ENCODE results near the gene TNS1. TPM values are rescaled to one million over a fixed set of nuclear protein-coding genes. Genes with fewer than 3 reads are reported as not detected.

TNS1 gene
- total RNA-seq, 2 donors from 2014 or later: 4.4 to 44.9 TPM

GRCh38 chr2:217929757-217930707 lies 72.8 kb downstream of the TNS1 start:
- no peak for ATAC-seq (replicated peaks)
- H3K4me3 Mint-ChIP-seq: no peak overlapping the region
- no peak overlapping the region for H3K27ac Mint-ChIP-seq
- H3K9me3 Mint-ChIP-seq: no peaks in the 10 kb centered on the region
- H3K27me3 Mint-ChIP-seq: peaks cover 12% of the 10 kb centered on the region
- H3K36me3 Mint-ChIP-seq (ENCODE audit: low read depth): no peaks in the 10 kb centered on the region
- H3K4me1 Mint-ChIP-seq: peaks cover 6% of the 10 kb centered on the region

- Mint-ChIP-seq H3K27ac (no peak overlapping the region), H3K36me3 (ENCODE audit: low read depth) (no peaks in the 10 kb centered on the region), H3K4me3 (no peak overlapping the region), H3K9me3 (no peaks in the 10 kb centered on the region), H3K4me1 (peaks cover 6% of the 10 kb centered on the region), H3K27me3 (peaks cover 12% of the 10 kb centered on the region)
- no peak for ATAC-seq (replicated peaks)
Measured at GRCh38 chr2:217929272-217929671, 73.5 kb downstream of the TNS1 start.

GRCh38 chr2:217928324-217929181 lies 74.2 kb downstream of the TNS1 start:
- Mint-ChIP-seq H3K27me3 (peaks cover 10% of the 10 kb centered on the region), H3K27ac (no peak overlapping the region), H3K9me3 (no peaks in the 10 kb centered on the region), H3K36me3 (ENCODE audit: low read depth) (no peaks in the 10 kb centered on the region), H3K4me1 (peaks cover under 1% of the 10 kb centered on the region), H3K4me3 (no peak overlapping the region)
- no peak for ATAC-seq (replicated peaks)

- no peak overlapping the region for H3K27ac Mint-ChIP-seq
- no peak overlapping the region for H3K4me3 Mint-ChIP-seq
- peaks cover 4% of the 10 kb centered on the region for H3K27me3 Mint-ChIP-seq
- H3K9me3 Mint-ChIP-seq: no peaks in the 10 kb centered on the region
- no peak for ATAC-seq (replicated peaks)
- no peaks in the 10 kb centered on the region for H3K4me1 Mint-ChIP-seq
- no peaks in the 10 kb centered on the region for H3K36me3 Mint-ChIP-seq (ENCODE audit: low read depth)
Measured at GRCh38 chr2:217927601-217928323, 75.0 kb downstream of the TNS1 start.

GRCh38 chr2:217926801-217927200 lies 76.0 kb downstream of the TNS1 start:
- H3K9me3 Mint-ChIP-seq: no peaks in the 10 kb centered on the region
- no peak overlapping the region for H3K4me3 Mint-ChIP-seq
- no peak overlapping the region for H3K27ac Mint-ChIP-seq
- no peak for ATAC-seq (replicated peaks)
- H3K36me3 Mint-ChIP-seq (ENCODE audit: low read depth): no peaks in the 10 kb centered on the region
- H3K4me1 Mint-ChIP-seq: no peaks in the 10 kb centered on the region
- peaks cover 4% of the 10 kb centered on the region for H3K27me3 Mint-ChIP-seq

GRCh38 chr2:217924346-217924901 lies 78.4 kb downstream of the TNS1 start:
- Mint-ChIP-seq H3K36me3 (ENCODE audit: low read depth) (no peaks in the 10 kb centered on the region), H3K27ac (no peak overlapping the region), H3K27me3 (no peaks in the 10 kb centered on the region), H3K4me3 (no peak overlapping the region), H3K4me1 (no peaks in the 10 kb centered on the region), H3K9me3 (no peaks in the 10 kb centered on the region)
- no peak for ATAC-seq (replicated peaks)

GRCh38 chr2:217923007-217923686 lies 79.6 kb downstream of the TNS1 start:
- no peaks in the 10 kb centered on the region for H3K27me3 Mint-ChIP-seq
- no peaks in the 10 kb centered on the region for H3K4me1 Mint-ChIP-seq
- no peak for ATAC-seq (replicated peaks)
- no peaks in the 10 kb centered on the region for H3K9me3 Mint-ChIP-seq
- no peaks in the 10 kb centered on the region for H3K36me3 Mint-ChIP-seq (ENCODE audit: low read depth)
- no peak overlapping the region for H3K27ac Mint-ChIP-seq
- H3K4me3 Mint-ChIP-seq: no peak overlapping the region

GRCh38 chr2:217922101-217923006 lies 80.4 kb downstream of the TNS1 start:
- Mint-ChIP-seq H3K9me3 (no peaks in the 10 kb centered on the region), H3K27ac (no peak overlapping the region), H3K4me3 (no peak overlapping the region), H3K36me3 (ENCODE audit: low read depth) (no peaks in the 10 kb centered on the region), H3K27me3 (peaks cover 5% of the 10 kb centered on the region), H3K4me1 (no peaks in the 10 kb centered on the region)
- no peak for ATAC-seq (replicated peaks)

- H3K4me3 Mint-ChIP-seq: no peak overlapping the region
- no peaks in the 10 kb centered on the region for H3K36me3 Mint-ChIP-seq (ENCODE audit: low read depth)
- H3K27ac Mint-ChIP-seq: no peak overlapping the region
- peaks cover 5% of the 10 kb centered on the region for H3K27me3 Mint-ChIP-seq
- no peaks in the 10 kb centered on the region for H3K9me3 Mint-ChIP-seq
- ATAC-seq (replicated peaks): no peak
- no peaks in the 10 kb centered on the region for H3K4me1 Mint-ChIP-seq
Measured at GRCh38 chr2:217920879-217921603, 81.8 kb downstream of the TNS1 start.

GRCh38 chr2:217919781-217920351 lies 82.9 kb downstream of the TNS1 start:
- H3K27ac Mint-ChIP-seq: no peak overlapping the region
- H3K4me1 Mint-ChIP-seq: no peaks in the 10 kb centered on the region
- H3K4me3 Mint-ChIP-seq: no peak overlapping the region
- peaks cover 5% of the 10 kb centered on the region for H3K27me3 Mint-ChIP-seq
- no peaks in the 10 kb centered on the region for H3K9me3 Mint-ChIP-seq
- ATAC-seq (replicated peaks): no peak
- H3K36me3 Mint-ChIP-seq (ENCODE audit: low read depth): no peaks in the 10 kb centered on the region

- Mint-ChIP-seq H3K27ac (no peak overlapping the region), H3K27me3 (peaks cover 5% of the 10 kb centered on the region)
Measured at GRCh38 chr2:217919204-217919603, 83.6 kb downstream of the TNS1 start.

GRCh38 chr2:217918308-217919024 lies 84.3 kb downstream of the TNS1 start:
- H3K4me1 Mint-ChIP-seq: no peaks in the 10 kb centered on the region
- ATAC-seq (replicated peaks): no peak
- no peaks in the 10 kb centered on the region for H3K36me3 Mint-ChIP-seq (ENCODE audit: low read depth)
- H3K27me3 Mint-ChIP-seq: peaks cover 11% of the 10 kb centered on the region
- H3K9me3 Mint-ChIP-seq: no peaks in the 10 kb centered on the region
- no peak overlapping the region for H3K27ac Mint-ChIP-seq
- H3K4me3 Mint-ChIP-seq: no peak overlapping the region

More at GRCh38 chr2:217919204-217919603, 83.6 kb downstream of the TNS1 start:
- Mint-ChIP-seq H3K36me3 (ENCODE audit: low read depth) (no peaks in the 10 kb centered on the region), H3K4me1 (no peaks in the 10 kb centered on the region), H3K4me3 (no peak overlapping the region), H3K9me3 (no peaks in the 10 kb centered on the region)
- no peak for ATAC-seq (replicated peaks)
